ENCODE data around the gene C5orf15. TPM values are rescaled to one million over a fixed set of nuclear protein-coding genes. Genes with fewer than 3 reads are reported as not detected.

Gene C5orf15
- total and polyA plus RNA-seq, 9 of the 15 experiments (the other 6 are each of a cell fraction or from before 2014, with no cell fraction given): 23.3 to 50.7 (median 35.5) TPM

DNA sequence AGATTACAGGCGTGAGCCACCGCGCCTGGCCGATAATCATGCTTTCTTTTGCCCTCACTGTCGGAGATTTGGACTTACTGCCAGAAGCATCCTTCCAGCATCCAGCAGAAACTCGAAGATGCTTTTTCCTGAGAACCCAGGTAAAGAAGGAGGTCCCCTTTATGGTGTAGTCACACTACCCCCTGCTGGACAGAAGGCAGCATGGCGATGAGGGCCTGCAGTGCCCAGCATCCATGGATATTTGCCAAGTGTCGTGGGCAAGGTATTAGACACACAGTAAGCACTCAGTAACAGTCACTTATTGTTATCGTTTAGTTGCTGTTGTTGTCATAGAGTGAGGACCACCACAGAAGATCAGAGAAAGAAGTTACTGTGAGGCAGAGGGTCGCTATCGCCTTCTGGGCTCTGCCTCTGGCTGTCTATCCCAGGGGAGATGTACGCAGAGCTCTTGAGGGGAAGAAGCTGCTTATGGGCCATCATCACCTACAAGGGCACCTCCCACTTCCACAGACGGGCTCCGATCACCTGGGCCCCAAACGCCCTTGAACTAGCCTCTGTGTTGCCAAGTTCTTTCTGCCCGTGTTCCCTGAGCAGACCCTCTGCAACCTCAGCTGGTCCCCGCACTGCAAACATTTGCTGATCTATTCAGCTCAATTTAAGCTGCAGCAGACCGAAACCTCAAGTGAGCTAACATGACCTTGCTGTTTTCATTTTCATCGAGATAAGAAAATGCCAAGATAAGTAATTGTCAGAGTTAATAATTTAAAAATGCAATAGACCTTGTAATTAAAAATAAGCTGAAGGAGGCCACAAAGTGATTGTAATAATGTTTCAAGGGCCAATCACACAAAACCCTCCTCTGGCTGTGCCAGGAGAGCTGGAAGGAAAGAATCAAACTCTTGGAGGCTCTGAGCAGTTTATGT, 23.9 kb downstream of the C5orf15 start (continued):
- TF ChIP-seq HDAC2 (IDR thresholded peaks at IDR 0.05): 0 out of 2 replicates have a peak, but pooled peaks have one; percentile 43
- TF ChIP-seq SMARCE1 (IDR thresholded peaks at IDR 0.05): no peak
- no peak for TF ChIP-seq ATF1 (CRISPR knock-in tag; IDR thresholded peaks at IDR 0.05)
- TF ChIP-seq ATF1 (tag; IDR thresholded peaks at IDR 0.05): 0 out of 2 replicates have a peak, but pooled peaks have one; percentile 10
- TF ChIP-seq ZEB2 (IDR thresholded peaks at IDR 0.05): peak; percentile 74; the same call in 1 of the 2 replicates
- TF ChIP-seq, protein P1, sequence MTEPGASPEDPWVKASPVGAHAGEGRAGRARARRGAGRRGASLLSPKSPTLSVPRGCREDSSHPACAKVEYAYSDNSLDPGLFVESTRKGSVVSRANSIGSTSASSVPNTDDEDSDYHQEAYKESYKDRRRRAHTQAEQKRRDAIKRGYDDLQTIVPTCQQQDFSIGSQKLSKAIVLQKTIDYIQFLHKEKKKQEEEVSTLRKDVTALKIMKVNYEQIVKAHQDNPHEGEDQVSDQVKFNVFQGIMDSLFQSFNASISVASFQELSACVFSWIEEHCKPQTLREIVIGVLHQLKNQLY (CRISPR knock-in tag; conservative IDR thresholded peaks at IDR 0.05): 0 out of 4 replicates have a peak, but pooled peaks of 1 of the 2 experiments have one; percentile 54
- TF ChIP-seq KDM2B (CRISPR knock-in tag; IDR thresholded peaks at IDR 0.05): no peak
- TF ChIP-seq, protein P2, sequence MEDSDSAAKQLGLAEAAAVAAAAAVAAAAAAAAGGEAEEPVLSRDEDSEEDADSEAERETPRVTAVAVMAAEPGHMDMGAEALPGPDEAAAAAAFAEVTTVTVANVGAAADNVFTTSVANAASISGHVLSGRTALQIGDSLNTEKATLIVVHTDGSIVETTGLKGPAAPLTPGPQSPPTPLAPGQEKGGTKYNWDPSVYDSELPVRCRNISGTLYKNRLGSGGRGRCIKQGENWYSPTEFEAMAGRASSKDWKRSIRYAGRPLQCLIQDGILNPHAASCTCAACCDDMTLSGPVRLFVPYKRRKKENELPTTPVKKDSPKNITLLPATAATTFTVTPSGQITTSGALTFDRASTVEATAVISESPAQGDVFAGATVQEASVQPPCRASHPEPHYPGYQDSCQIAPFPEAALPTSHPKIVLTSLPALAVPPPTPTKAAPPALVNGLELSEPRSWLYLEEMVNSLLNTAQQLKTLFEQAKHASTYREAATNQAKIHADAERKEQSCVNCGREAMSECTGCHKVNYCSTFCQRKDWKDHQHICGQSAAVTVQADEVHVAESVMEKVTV (CRISPR knock-in tag; IDR thresholded peaks at IDR 0.05): peak; percentile 84
- TF ChIP-seq TAF9B (IDR thresholded peaks at IDR 0.05; ENCODE audit: partially characterized antibody): no peak
- TF ChIP-seq ZKSCAN8 (CRISPR knock-in tag; IDR thresholded peaks at IDR 0.05): no peak
- TF ChIP-seq HNRNPLL (IDR thresholded peaks at IDR 0.05; ENCODE audit: low read depth, low read length, poor library complexity, severe bottlenecking): no peak
- no peak for TF ChIP-seq ZNF830 (CRISPR knock-in tag; IDR thresholded peaks at IDR 0.05)
- TF ChIP-seq TAL1 (IDR thresholded peaks at IDR 0.05): no peak
- peak; percentile 91 for TF ChIP-seq SMC3 (conservative IDR thresholded peaks at IDR 0.05; ENCODE audit: insufficient read depth, low read depth, low read length)
- peak in 1 of 2 experiments; percentile 74; a peak in 2 of 4 replicates for TF ChIP-seq RCOR1 (IDR thresholded peaks at IDR 0.05; ENCODE audit: borderline replicate concordance in 1 of 2, low read depth in 2 of 2, low read length in 2 of 2)
- peak; percentile 89 for TF ChIP-seq CTBP1 (IDR thresholded peaks at IDR 0.05; ENCODE audit: borderline replicate concordance)
- peak; percentile 84 for TF ChIP-seq STAG1 (CRISPR knock-in tag; IDR thresholded peaks at IDR 0.05; ENCODE audit: borderline replicate concordance)
- no peak for TF ChIP-seq SMARCA4 (IDR thresholded peaks at IDR 0.05)
- TF ChIP-seq ZNF3 (CRISPR knock-in tag; IDR thresholded peaks at IDR 0.05): no peak
- TF ChIP-seq, protein P3, sequence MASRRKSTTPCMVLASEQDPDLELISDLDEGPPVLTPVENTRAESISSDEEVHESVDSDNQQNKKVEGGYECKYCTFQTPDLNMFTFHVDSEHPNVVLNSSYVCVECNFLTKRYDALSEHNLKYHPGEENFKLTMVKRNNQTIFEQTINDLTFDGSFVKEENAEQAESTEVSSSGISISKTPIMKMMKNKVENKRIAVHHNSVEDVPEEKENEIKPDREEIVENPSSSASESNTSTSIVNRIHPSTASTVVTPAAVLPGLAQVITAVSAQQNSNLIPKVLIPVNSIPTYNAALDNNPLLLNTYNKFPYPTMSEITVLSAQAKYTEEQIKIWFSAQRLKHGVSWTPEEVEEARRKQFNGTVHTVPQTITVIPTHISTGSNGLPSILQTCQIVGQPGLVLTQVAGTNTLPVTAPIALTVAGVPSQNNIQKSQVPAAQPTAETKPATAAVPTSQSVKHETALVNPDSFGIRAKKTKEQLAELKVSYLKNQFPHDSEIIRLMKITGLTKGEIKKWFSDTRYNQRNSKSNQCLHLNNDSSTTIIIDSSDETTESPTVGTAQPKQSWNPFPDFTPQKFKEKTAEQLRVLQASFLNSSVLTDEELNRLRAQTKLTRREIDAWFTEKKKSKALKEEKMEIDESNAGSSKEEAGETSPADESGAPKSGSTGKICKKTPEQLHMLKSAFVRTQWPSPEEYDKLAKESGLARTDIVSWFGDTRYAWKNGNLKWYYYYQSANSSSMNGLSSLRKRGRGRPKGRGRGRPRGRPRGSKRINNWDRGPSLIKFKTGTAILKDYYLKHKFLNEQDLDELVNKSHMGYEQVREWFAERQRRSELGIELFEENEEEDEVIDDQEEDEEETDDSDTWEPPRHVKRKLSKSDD (conservative IDR thresholded peaks at IDR 0.05; ENCODE audit: low read length): no peak

Data from K562 (cell line).